NT2/D1 (cell line): Measurements from ENCODE around the gene RAB33B.

Source experiments
- DNase-seq: peaks from one replicate; pipeline ENCODE4 v3.0.0-alpha.2; 2011; ENCODE audit warnings: low read depth, low spot score
- H3K27me3 ChIP-seq: 2 replicates; pipeline ENCODE4 v1.6.0; 2011; ENCODE audit warnings: mild to moderate bottlenecking; ENCODE audit not compliant: insufficient read length, insufficient read depth
- H3K36me3 ChIP-seq: 2 replicates; pipeline ENCODE4 v1.6.1; 2011; ENCODE audit warnings: mild to moderate bottlenecking, low read length, mixed read lengths; ENCODE audit not compliant: insufficient read depth, insufficient read length
- H3K4me1 ChIP-seq: 2 replicates; pipeline ENCODE4 v1.5.1; 2011; ENCODE audit not compliant: insufficient read depth, insufficient read length
- H3K4me3 ChIP-seq: 2 replicates; pipeline ENCODE4 v1.5.1; 2011; ENCODE audit warnings: low read depth; ENCODE audit not compliant: insufficient read length
- H3K9ac ChIP-seq: 2 replicates; pipeline ENCODE4 v1.6.0; 2011; ENCODE audit warnings: low read depth; ENCODE audit not compliant: insufficient read length
- H3K9me3 ChIP-seq: 2 replicates; pipeline ENCODE4 v1.5.1; 2011; ENCODE audit warnings: mild to moderate bottlenecking, low read length; ENCODE audit not compliant: insufficient read depth
- SUZ12 ChIP-seq: IDR thresholded peaks from 2 replicates; pipeline ENCODE4 v1.6.1; 2011; ENCODE audit not compliant: insufficient read length, insufficient read depth; ENCODE audit errors: extremely low read depth
- YY1 ChIP-seq: IDR thresholded peaks from 2 replicates; pipeline ENCODE4 v1.6.1; 2011; ENCODE audit not compliant: insufficient read length, insufficient read depth
- ZNF274 ChIP-seq: IDR thresholded peaks from 2 replicates; pipeline ENCODE4 v1.6.1; 2011; ENCODE audit warnings: mild to moderate bottlenecking, low read depth, low read length

RAB33B gene

DNA sequence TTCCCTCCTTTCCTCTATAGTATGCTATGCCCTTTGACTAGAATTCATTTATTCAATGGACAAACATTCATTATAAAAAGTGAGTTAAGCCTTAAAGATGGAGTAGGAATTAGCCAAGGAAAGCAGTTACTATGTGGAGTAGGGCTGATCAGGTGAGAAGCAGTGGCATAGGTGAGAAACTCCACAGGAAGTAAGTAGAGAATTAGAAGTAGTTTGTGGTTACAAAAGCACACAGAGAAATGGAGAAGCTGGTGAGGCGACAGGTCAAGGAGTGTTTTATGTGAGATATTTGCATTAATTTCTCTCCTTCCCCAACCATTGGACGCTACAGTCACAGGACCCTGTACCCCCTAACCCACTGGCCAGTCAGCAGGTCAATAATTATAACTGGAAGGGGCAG is 71.5 kb downstream of the RAB33B start:
- DNase-seq = no peak
- Histone ChIP-seq H3K9ac (no peak overlapping the region), H3K4me1 (no peaks in the 10 kb centered on the region), H3K36me3 (peaks cover 59% of the 10 kb centered on the region), H3K4me3 (no peak overlapping the region), H3K27me3 (no peaks in the 10 kb centered on the region), H3K9me3 (no peaks in the 10 kb centered on the region)
- no peak for TF ChIP-seq SUZ12
- TF ChIP-seq YY1 = no peak
- no peak for TF ChIP-seq ZNF274
